Measurements from ENCODE around the gene XXYLT1. TPM values are rescaled to one million over a fixed set of nuclear protein-coding genes. Genes with fewer than 3 reads are reported as not detected.

The XXYLT1 gene
- total and polyA plus RNA-seq, 2 of the 4 experiments (the other 2 are of a cell fraction): 14.7 to 18.1 TPM

GRCh38 chr3:195081242-195081963 is 189.6 kb downstream of the XXYLT1 start:
- Histone ChIP-seq H3K79me1 (ENCODE audit: low read depth in 1 of 2, low read length in 2 of 2) (no peaks in the 10 kb centered on the region; a peak in 1 of 4 replicates), H3K56ac (ENCODE audit: extremely low read depth, insufficient read depth, low read length) (no peak overlapping the region), H2AK5ac (ENCODE audit: low read depth, low read length) (no peak overlapping the region), H3K4me3 (ENCODE audit: insufficient read depth, low read depth, low read length) (no peak overlapping the region), H2BK120ac (ENCODE audit: low read depth, low read length) (no peak overlapping the region), H4K5ac (ENCODE audit: low read depth, low read length) (no peak overlapping the region), H4K20me1 (ENCODE audit: insufficient read depth, low read length) (peaks cover 2% of the 10 kb centered on the region; the same call in 1 of the 2 replicates), H3K9me3 (ENCODE audit: control insufficient read depth, insufficient read depth, low read length) (no peaks in the 10 kb centered on the region), H4K91ac (ENCODE audit: insufficient read depth, low read depth, low read length) (no peak overlapping the region), H3K14ac (replicated peaks; ENCODE audit: low read depth, low read length) (no peak overlapping the region), H3K4me1 (ENCODE audit: control insufficient read depth, insufficient read depth, low read length) (peaks cover 20% of the 10 kb centered on the region), H3K27ac (ENCODE audit: insufficient read depth, low read length) (no peak overlapping the region; the same call in 1 of the 2 replicates), H3K9ac (ENCODE audit: low read depth, low read length) (no peak overlapping the region), H2AFZ (replicated peaks; ENCODE audit: low read length, poor library complexity) (no peak overlapping the region), H3K36me3 (ENCODE audit: control insufficient read depth, insufficient read depth, low read length) (no peaks in the 10 kb centered on the region), H2BK15ac (ENCODE audit: low read depth, low read length) (no peak overlapping the region), H3K27me3 (ENCODE audit: control insufficient read depth, insufficient read depth, low read length) (no peaks in the 10 kb centered on the region), H3K9me1 (ENCODE audit: insufficient read depth, low read length) (no peaks in the 10 kb centered on the region), H3K18ac (ENCODE audit: low read depth, low read length) (no peak overlapping the region), H2BK5ac (ENCODE audit: low read depth, low read length, poor library complexity, severe bottlenecking) (no peak overlapping the region), H3K4ac (ENCODE audit: low read depth, low read length) (no peak overlapping the region; the same call in 1 of the 2 replicates), H2AK9ac (replicated peaks; ENCODE audit: low read depth, low read length, poor library complexity) (no peak overlapping the region), H3K23ac (ENCODE audit: low read depth, low read length) (no peak overlapping the region), H2BK20ac (ENCODE audit: low read depth, low read length) (no peak overlapping the region), H3K4me2 (ENCODE audit: low read depth, low read length) (no peak overlapping the region; the same call in 1 of the 2 replicates), H4K8ac (ENCODE audit: low read depth in 2 of 2, low read length in 2 of 2) (no peak overlapping the region)
- TF ChIP-seq POLR2A (IDR thresholded peaks at IDR 0.05; ENCODE audit: low read depth, low read length): no peak
- no peak for TF ChIP-seq BHLHE40 (IDR thresholded peaks at IDR 0.05; ENCODE audit: low read depth, low read length)
- TF ChIP-seq ELK1 (IDR thresholded peaks at IDR 0.05; ENCODE audit: borderline replicate concordance, low read depth, low read length): no peak
- no peak for TF ChIP-seq MXI1 (IDR thresholded peaks at IDR 0.05; ENCODE audit: borderline replicate concordance, low read depth, low read length)
- TF ChIP-seq, protein P1, sequence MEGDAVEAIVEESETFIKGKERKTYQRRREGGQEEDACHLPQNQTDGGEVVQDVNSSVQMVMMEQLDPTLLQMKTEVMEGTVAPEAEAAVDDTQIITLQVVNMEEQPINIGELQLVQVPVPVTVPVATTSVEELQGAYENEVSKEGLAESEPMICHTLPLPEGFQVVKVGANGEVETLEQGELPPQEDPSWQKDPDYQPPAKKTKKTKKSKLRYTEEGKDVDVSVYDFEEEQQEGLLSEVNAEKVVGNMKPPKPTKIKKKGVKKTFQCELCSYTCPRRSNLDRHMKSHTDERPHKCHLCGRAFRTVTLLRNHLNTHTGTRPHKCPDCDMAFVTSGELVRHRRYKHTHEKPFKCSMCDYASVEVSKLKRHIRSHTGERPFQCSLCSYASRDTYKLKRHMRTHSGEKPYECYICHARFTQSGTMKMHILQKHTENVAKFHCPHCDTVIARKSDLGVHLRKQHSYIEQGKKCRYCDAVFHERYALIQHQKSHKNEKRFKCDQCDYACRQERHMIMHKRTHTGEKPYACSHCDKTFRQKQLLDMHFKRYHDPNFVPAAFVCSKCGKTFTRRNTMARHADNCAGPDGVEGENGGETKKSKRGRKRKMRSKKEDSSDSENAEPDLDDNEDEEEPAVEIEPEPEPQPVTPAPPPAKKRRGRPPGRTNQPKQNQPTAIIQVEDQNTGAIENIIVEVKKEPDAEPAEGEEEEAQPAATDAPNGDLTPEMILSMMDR (conservative IDR thresholded peaks at IDR 0.05; ENCODE audit: low read depth, low read length): no peak
- no peak for TF ChIP-seq SMC3 (IDR thresholded peaks at IDR 0.05; ENCODE audit: low read depth, low read length)
- TF ChIP-seq CHD1 (IDR thresholded peaks at IDR 0.05; ENCODE audit: low read depth, low read length): no peak
- TF ChIP-seq NFE2L2 (IDR thresholded peaks at IDR 0.05; ENCODE audit: low read depth, low read length): no peak
- no peak for TF ChIP-seq RAD21 (IDR thresholded peaks at IDR 0.05; ENCODE audit: low read length)
- TF ChIP-seq MAFK (IDR thresholded peaks at IDR 0.05; ENCODE audit: low read depth, low read length): no peak
- TF ChIP-seq FOS (IDR thresholded peaks at IDR 0.05; ENCODE audit: low read depth, low read length): no peak
- TF ChIP-seq RCOR1 (IDR thresholded peaks at IDR 0.05; ENCODE audit: insufficient replicate concordance, low read length): no peak
- peak; percentile 78 for DNase-seq
- in situ Hi-C loops (cut with MboI; ENCODE audit: low sequenced_read_pairs): no loop called here
- 65% methylated on average over 4 of the region's 12 CpGs; no CpG with 5 or more reads in 1 of the 2 experiments for WGBS, 2 experiments (ENCODE audit: extremely low coverage in 2 of 2, insufficient read length in 1 of 2)
- intact Hi-C loops (cut with micrococcal nuclease): no loop called here
- no TSS peak for BruUV-seq (replicated peaks)
- peak; percentile 88 for ATAC-seq (ENCODE audit: low read depth)
- ChIA-PET CTCF (no interaction called here), POLR2A (ENCODE audit: unreplicated experiment) (no interaction called here)
- dilution Hi-C loops (cut with HindIII; ENCODE audit: low sequenced_read_pairs, unreplicated experiment): no loop called here

All from IMR-90 (cell line).